Activated T-cell treated with anti-CD3 and anti-CD28 coated beads for 4 hours (primary cell): ENCODE measurements around the gene ARPC5.
"Not testable (repeated sequence)": the region's sequence is repeated elsewhere in the genome, so short reads cannot be mapped to it uniquely, and the experiment has no call there.

ENCODE experiments used
- DNase-seq: peaks from one replicate; pipeline ENCODE4 v3.0.0-alpha.2; 2020

The ARPC5 gene

DNA sequence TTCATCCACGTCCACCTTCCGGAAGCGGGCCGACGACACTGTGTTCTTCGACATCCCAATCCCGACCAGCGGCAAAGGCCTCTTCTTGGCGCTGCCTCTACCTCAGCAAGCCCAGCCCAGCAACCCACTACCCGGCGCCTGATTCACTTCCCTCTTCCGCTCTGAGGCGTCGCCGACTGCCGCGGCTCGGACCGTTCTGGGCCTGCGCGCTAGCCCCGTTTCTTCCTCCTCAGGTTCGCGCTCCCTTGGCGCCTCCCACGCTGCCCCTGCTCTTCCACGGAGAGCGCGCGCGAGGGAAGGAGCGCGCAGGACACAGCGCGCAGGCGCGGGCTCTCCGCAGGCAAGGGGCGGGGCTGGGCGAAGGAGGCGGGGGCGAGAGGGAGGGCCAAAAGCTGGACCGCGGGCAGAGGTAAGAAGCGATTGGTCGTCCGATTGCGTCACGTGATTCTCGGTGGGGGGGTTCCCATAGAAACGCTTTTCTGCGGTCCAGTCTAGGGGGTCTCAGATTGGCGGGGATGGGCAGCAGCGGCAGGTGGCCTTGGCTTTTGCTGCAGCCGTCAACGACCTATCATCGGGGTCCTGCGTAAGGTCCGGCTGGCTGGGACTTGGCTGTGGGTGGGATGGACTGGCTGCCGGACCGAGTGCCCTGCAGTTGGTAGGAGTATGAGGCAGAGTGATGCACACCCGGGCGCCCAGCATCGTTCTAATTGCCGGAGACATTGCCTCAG, at the start of gene ARPC5:
Gene ARPC5, minus strand, starts transcription at position 178 of the 728 bp plus-strand sequence. Its CDS starts 124 bp downstream, at position 54.
- DNase-seq, result peak; percentile 96

DNA sequence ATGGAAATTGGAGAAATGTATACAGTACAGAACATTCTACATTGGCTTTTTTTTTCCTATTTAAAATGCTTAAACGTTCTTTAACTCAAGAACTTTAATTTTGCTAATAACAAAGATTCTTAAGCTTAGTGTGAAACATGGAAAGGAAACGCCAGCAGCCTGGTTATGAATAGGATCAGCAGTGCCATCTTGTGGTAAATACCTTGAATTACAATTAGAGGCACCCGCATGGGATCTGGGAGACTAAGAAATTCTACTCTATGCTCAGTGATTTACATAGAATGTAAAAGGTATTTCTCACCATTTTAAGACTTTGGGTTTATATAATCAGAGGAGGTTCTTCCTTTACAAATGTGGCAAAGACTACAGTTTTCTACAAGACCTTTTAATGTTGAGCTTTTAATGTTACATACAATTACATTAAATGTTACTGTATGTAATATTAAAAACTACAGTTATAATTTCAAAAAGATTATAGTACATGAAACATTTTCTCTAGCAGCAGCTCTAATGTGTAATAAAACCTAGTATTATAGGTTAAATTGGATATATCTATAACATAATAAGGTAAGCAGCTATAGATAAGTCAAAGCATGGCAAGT, 49.6 kb upstream of the ARPC5 start:
- DNase-seq, result peak; percentile 9

DNA sequence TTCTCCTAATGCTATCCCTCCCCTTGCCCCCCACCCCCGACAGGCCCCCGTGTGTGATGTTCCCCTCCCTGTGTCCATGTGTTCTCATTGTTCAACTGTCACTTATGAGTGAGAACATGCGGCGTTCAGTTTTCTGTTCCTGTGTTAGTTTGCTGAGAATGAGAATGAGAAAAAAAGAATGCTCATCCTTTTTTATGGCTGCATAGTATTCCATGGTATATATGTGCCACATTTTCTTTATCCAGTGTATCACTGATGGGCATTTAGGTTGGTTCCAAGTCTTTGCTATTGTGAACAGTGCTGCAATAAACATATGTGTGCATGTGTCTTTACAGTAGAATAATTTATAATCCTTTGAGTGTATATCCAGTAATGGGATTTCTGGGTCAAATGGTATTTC, 43.8 kb upstream of the ARPC5 start:
- not testable (repeated sequence) for DNase-seq

DNA sequence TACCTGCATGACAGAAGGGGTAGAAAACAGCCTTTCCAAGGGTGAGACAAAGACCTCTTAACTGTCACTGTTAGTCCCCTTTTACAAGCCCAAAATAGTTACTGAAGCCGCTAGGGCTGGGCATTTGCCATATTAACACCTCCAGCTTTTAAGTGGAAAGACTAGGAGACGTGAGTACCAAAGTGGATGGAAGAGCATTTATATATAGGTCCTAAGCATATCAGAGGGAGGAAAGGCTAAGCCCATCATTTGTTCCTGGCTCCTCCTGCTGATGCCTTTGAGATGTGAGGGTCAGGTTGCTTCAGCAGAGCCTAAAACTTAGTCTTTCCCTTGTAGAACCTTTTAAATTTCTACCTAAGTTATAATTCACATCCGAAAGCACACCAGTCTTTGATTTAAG, 43.2 kb upstream of the ARPC5 start:
- DNase-seq, result no peak

DNA sequence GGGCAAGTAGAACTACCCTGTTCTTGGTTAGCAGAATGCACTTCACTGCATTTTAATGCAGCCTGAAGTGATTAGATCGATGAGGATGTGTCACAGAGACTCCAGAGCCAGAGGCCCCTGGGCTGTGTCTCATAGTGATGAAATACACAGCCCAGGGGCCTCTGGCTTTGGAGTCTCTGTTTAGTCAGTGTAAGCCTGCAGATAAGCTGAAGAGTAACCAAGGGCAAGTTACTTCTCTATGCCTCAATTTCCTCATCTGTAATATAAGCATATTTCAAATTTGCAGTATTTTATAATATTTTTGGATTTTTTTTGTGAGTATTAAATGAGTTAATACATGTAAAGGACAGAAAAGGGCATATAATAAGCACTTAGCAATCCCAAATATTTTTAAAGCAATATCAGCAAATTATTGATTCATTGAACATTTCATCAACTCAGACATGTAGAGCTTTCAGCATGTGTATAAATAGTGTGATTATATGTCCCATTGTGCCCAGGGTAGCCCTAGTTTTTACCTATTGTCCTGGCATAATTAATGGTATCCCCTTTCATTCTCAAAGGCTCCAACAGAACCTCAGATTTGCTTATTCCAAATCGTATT, 41.1 kb upstream of the ARPC5 start:
- DNase-seq, result no peak

DNA sequence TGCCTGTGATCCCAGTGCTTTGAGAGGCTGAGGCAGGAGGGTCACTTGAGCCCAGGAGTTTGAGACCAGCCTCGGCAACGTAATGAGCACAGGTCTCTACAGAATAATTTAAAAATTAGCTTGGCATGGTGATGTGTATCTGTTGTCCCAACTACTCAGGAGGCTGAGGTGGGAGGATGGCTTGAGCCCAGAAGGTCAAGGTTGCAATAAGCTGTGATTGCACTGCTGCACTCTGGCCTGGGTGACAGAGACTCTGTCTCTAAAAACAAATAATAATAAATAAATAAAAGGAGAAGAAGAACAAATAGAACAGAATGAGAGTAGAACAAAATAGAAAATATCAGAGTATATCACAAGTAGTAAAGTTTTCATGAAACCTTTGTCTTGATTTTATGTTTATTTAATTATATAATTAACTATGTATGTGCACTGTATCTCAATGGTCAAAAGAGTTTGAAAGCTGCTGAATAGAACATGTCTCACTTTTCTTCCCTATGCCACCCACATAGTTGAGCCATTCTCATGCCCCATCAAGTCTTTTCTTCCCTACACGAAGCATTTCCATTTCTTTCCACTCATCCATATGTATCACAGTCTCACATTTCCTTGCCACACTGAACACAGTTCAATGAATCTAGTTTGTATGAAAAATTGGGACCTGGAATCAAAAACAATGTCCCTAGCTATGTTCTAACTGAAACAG, 40.5 kb upstream of the ARPC5 start:
- DNase-seq, result no peak

DNA sequence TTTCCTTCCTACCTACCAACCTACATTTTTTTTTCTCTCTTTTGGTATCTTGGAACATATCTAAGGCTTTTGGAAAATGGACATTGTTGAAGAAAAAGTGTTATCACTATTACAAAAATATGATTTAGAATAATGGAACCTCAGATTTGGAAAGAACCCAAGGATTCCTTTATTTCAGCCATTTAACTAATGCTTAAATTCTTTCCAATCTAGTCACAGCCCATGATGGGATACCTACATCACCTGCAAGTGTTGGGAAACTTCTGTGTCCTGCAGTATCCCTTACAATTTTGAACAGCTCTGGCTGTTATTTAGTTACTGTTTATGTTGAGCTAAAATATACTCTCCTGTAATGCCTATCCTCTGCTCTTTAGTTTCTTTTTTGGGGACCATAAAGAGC, 39.8 kb upstream of the ARPC5 start:
- no peak for DNase-seq

DNA sequence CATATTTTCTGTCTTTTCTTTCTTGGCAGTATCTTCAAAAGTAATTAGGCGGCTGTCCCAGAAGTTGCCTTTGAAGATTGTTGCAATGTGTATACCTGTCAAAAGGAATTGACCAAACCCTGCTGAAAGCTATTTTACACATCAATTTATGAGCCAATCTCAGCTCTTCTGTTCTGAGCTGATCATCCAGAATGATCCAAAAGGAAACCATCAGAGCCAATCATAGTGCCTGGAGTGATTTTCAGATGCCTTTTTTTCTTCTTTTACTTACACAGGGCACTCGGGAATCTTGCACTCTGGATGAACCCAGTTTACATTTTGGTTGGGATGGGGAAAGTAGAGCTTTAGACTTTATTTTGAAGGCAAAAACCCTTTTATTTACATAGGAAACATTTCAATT, 39.3 kb upstream of the ARPC5 start:
- no peak for DNase-seq

DNA sequence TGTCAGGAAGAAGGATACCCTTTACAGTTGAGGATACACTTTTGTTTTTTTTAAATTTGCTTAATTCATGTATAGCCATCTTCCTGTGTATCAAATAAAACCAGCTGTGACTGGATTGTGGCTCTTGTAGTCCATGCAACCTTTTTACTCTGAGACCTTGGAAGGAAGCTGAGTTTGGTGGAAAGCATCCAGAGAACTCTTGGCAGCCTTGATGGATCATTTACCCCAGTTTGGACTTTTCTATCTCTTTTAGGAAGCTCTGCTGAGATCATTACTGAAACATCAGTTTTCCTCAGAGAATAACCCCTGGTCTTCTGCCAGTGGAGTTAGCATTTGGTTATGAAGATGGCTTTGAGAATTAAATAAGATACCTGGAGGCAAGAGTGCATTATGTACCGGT, 38.8 kb upstream of the ARPC5 start:
- DNase-seq, result no peak

DNA sequence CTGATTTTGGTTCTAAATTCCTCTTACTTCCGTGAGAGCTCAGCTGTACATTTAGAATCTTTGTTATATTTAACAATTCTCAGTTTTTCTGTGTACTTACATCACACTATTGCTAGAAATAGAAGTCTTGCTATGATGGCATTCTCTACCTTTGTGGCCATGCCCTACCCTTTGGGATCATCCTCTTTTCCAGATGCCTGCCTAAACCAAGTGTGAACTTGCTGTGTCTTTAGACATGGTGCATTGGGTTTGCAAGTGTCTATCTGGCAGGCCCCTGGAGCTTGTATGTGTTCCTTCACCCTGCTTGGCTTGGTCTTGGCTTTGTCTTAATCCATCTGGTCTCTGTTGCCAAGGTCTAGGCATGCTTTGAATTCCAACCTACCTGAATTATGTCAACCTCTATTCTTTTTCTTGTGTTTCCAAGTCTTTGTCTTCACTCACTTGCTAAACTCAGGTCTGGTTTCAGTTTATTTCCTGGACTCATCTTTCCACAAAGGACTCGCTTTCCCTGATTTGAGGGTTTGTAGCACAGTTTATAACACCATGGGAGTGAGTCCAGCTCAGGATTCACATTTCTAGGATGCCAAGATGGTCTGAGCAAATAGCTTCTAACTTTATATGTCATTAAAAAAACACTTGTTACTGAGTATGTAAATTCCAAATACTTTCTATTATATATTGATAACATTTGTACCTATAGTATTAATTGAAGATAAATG, 38.2 kb upstream of the ARPC5 start:
- DNase-seq, result no peak

DNA sequence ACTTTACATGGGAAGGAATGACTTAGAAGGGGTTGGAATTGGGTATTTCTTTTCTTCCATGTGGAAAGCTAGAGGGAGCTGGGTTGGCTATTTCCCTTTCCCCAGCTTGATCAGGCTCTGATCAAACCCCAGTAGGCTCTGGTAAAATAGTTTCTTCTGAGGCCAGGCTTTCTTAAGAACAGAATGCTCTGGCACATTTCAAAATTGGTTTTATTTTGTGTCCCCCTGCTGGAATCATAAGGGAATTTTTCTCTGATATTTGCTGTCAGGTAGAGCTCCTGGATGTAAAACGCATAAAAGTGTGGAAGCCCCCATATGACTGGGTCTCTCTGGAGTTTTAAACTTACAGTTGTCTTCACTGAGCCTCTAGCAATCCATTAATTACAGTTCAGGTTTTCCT, 34.6 kb upstream of the ARPC5 start:
- no peak for DNase-seq

DNA sequence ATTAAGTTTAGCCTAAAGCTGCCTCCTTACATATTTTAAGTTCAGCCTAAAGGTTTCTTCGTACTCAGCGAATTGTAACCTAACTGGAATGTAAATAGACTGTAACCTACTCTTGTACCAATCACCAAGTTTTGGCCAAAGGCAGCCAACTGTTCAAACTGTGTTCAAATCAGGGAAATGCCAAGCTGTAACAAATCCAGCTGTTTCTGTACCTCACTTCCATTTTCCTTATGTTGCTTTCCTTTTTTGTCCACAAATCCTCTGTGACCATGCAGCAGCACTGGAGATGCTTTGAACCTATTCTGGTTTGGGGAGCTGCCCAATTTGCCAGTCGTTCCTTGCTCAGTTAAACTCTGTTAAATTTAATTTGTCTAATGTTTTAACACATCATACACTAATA, 20.8 kb upstream of the ARPC5 start:
- DNase-seq, result no peak

DNA sequence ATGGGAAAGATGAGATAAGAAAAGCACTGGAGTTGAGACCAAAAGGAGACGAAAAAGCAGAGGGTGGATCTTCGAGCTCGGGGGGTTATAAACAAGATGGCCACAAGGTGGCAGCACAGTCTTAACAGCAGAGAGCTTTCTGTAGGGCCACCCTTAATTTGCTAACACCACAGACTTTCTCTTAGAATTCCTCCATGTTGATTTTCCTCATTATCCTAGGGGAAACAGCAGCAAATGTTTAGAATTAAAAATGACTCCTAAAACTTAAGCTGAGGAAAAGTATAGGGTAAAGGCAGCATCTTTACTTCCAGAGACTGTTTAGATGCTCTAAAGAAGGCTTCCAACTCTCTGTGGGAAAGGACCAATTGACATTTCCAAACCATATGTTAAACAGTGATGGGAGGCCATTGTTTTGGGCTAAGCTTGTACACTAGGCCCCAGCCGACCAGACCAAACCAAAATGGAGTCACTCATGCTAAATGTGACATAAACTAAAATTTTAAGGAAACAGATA, 20.0 kb upstream of the ARPC5 start:
- DNase-seq, result peak; percentile 74

DNA sequence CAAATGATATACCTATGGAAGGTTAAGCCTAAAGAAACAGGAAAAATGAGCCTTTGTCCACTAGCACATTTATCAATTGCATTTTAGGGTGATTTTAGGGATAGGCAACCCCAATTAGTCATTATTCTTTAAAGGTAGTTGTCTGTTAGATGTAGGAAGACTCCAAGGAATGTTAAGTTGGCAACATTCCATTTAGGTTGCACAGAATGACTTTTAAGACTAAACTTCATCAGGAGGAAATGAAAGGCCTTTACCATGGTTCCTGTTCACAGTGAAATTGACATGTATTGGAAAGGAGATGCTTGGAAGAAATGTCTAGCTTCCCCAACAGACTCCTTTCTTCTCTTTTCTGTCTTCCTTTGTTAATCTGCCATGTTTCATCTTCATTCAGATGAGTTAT, 19.1 kb upstream of the ARPC5 start:
- DNase-seq, result no peak

DNA sequence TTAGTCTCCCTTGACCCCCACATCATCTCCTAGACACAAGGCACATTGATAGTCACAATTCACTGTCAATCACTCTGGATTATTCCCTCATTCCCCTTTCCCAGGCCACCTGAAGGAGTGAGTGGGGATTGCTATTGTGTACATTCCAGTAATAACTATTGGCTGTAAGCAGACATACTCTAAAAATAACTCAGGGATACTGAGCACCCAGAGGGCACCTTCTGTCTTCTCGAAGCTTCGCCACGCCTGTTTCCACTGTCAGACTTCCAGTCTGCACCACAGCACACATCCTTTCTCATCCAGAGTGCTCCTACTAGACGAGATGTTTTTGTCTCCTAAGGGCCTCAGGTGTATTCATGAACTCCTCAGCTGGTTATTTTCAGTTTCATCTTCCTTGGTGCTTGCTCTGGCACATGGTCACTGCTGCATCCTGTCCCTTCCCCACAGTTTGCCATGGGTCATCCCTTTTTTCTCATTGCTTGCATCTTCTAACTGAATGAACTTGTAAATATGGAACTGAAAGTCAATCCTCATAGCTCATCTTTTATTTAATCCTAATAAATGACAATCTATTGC, 18.4 kb upstream of the ARPC5 start:
- DNase-seq, result no peak

DNA sequence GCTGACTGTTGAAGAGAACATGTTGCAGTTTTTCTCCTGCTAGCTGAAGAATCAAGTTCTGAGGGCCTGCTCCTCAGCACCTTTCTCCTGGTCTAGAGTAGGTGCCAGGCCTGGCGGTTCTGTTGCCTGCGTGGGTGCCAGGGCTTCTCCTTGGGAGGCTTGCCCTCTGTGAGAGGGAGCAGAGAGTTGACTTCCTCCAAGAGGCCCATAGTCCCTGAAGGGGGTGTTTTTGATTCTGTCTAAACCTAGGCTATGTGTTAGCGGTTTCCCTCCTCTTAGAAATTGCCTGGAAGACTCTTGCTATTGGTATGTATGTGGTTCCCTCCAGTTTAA, 17.8 kb upstream of the ARPC5 start:
- DNase-seq, result no peak

DNA sequence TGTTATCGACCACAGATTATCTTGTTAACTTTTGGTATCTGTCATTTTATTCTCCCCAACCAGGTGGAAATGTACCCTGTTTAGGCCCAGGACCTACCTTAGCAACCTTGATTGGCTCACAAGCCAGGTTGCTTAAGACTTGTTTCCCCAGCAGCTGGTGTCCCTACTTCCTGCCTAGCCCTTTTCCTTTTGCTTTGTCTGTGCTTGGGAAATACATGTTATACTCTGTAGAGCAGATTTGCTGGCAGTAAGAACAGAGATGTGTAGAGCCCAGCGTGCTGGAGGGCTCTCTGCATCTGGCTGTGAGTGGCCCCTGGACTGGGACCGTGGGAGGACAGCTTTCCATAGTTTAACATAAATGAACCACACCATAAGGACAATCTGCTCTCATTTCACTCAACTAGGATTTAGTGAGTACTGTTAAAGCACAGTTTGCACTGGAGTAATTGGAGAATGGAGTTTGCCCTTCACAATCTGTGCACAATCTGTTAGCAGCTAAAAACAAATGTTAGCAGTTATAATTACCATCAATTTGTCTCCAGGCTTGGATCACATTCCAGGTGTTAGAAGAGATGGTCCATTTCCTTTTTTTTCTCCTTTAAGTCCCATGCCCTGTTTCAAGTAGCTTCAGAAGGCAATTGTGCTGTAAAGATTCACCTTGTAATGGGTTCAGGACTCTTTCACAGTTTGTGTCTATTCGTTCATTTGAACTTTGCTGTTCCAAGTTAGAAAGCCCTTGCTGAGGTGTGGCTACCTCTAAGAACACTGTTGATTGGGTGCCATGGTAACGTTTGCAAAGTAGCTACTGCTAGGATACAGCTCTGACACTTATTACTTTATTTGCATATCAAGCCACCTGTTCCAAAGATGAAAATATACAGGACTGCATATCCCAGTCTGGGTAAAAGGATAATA, 17.2 kb upstream of the ARPC5 start, which contains the start of gene APOBEC4:
Gene APOBEC4, minus strand, starts transcription at position 770 of the 915 bp plus-strand sequence. CDS start 4,535 bp downstream, outside the sequence.
- DNase-seq, result no peak

DNA sequence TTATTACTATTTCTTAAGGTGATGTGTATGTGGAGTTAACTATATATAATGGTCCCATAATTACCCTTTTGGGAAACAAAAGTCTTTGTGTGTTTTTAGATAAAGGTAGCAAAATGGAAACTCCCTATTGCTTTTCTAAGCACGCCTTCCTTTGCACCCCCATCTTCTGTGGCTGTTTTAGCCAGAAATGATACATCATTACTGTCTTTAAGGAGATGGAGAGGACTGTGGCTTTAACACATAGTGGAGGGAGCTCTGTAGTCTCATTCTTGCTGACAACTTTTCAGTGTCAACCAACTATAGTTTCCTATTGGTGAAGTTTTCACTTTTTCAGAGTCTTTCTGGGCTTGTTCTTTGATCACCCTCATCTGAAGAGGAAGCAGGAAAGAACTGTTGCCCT, 16.5 kb upstream of the ARPC5 start:
- DNase-seq, result no peak

DNA sequence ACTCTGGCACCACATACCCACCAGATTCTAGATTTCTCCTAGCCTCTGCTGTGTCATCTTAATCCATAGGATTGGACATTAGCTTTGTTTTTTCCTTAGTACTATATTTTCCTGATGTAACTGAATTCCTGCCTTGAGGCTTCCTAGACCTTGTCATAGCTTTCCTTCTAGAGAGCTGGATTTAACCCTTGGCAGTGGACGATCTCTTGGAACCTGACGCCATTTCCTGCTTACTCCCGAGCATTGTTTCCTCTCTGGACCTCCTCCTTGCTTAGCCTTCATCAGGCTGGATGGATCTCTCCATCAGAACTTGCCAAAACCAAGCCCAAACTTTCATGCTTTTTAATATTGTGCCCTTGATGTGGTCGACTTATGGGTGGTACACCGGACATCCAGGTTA, 16.0 kb upstream of the ARPC5 start:
- no peak for DNase-seq

DNA sequence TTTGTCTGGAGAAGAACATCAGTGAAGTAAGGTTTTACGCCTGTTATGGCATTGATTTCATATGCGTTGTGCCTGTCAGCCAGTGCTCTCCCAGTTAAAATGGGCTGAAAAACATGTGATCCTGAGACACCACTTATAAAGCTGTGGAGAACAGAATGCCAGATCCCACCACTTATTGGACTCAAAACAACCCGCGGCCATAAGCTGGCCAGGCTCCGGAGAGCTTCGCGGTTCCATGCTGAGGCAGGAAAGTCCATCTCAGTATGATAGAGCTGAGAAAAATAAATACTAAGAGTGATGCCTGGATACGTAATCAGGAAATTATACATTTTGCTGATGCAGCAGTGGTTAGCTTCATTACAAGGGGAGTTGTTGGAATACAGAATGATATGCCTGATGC, 12.5 kb upstream of the ARPC5 start:
- DNase-seq, result no peak

DNA sequence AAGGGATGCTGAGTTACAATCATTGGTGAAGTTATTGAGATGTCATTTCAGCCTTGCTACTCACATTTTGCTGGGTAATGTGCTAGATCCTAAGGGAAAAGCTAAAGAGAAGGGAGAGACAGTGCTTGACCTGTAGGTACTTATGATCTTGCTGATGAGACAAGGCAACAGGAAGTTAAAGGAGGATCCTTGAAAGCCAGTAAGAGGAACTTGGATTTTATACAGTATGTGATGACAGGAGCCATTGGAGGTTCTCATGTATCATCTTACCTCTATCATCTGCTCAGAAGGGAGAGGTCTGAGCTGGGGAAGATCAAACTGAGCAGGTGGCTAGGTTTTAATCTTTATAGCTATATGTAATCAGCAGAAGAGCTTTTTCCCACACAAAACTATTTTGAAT, 11.2 kb upstream of the ARPC5 start:
- no peak for DNase-seq
